Measurements from ENCODE around the gene SEC24C.
"Not testable (repeated sequence)": the region's sequence is repeated elsewhere in the genome, so short reads cannot be mapped to it uniquely, and the experiment has no call there.

The SEC24C gene

DNA sequence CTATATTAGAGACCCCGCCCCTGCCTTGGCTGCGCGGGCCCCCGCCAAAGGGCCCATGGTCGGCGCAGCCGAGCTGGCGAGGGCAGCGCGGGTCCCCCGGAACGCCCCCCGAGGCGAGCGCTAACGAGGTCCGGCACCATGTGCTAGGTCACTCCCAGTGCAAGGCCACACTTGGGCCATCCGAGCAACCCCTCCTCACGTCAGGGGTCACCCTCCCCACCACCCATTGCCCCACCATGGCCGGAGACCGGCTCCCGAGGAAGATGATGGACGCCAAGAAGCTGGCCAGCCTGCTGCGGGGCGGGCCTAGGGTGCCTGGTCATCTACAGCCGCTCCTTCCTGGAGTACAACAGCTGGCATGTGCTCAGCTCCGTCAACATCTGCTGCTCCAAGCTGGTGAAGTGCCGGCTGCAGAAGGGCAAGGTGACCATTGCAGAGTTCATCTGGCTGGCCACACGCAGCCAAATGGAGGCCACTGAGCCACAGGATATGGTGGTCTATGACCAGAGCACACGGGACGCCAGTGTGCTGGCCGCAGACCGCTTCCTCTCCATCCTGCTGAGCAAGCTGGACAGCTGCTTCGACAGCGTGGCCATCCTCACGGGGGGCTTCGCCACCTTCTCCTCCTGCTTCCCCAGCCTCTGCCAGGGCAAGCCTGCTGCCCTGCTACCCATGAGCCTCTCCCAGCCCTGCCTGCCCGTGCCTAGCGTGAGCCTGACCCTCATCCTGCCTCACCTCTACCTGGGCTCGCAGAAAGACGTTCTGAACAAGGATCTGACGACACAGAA, 12.4 kb upstream of the SEC24C start:
- no peak for DNase-seq

DNA sequence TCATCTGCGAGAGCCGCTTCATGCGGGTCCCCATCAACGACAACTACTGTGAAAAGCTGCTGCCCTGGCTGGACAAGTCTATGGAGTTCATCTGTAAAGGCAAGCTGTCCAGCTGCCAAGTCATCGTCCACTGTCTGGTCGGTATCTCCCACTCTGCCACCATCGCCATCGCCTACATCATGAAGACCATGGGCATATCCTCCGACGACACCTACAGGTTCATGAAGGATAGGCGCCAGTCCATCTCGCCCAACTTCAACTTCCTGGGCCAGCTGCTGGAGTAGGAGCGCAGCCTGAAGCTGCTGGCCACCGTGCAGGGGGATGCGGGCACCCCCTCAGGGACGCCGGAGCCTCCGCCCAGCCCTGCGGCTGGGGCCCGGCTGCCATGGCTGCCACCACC, 11.7 kb upstream of the SEC24C start:
- no peak for DNase-seq

DNA sequence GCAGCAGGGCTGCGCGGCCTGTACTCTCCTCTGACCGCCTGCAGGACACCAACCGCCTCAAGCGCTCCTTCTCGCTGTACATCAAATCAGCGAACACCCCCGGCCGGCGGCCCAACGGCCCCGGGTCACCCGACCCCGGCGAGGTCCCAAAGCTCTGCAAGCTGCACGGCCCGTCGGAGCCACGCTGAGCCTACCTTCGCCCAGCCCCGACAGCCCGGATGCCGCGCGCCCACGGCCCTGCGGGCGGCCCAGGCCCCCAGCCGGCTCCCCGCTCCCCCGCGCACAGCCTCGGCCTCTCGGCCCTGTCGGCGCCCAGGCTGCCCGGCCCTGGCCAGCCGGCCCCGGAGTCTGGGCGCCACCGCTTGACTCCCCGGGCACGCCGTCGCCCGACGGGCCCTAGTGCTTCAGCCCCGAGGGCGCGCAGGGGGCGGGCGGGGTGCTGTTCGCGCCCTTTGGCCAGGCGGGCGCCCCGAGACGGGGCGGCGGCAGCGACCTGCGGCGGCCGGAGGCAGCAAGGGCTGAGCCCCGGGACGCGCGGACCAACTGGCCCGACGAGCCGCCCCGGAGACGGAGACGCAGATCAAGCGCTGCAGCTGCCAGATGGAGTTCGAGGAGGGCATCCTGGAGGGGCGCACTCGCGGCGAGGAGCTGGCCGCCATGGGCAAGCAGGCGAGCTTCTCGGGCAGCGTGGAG, 11.1 kb upstream of the SEC24C start:
- no peak for DNase-seq

DNA sequence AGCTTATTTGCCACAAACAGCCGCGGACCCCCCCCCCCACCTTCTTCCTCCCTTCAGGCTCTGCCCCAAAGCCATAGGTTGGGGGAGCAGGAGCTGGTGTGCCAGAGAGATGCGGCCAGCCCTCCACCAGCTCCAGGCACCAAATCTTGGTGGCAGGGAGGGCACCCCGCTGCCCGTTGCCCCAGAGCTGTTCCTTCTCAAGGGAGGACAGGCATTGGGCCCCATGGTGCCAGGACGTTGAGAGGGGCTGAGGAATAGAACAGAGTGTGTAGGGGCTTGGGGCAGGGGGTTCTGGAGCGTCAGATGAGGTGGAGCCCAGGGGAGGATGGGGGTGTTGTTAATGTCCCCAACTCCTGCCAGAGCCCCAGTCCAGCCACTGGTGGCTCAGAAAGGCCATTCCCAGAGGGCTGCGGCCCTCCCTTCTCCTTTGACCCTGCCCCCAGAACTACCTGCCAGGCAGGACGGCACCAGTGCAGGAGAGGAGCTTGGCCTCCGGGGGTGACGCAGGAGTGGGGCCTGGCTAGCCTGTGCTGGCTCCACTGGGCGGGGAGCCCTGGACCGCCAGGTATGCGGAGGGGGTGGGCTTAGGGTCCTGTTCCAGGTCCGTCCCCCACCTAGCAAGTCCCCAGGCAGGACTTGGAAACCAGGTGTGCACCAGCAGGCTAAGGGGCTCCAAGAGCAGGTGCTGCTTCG, 10.0 kb upstream of the SEC24C start:
- DNase-seq = no peak

DNA sequence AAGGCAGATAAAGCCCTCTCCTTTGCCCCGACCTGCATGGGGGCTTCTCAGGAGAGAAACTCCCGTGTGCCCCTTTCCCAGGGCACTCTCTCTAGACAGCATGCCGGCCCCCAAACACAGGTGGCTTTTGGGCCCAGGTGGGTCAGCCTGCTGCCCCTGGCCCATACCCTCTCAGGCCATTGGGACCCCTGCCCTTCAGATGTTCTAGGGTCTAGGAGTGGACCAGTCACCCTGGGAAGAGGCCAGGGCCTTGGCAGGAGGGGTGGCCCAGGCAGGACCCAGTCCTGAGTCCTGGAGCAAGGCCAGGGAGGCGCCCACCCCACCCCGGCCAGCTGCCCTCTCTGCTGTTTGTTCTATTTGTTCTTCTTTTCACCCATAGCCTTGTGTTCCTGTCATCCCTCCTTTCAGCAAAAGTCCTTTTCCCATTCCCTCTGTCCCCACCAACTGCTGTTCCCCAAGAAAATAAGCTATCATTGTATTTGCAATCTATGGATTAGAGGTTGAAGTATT, 9.3 kb upstream of the SEC24C start:
- DNase-seq = no peak

DNA sequence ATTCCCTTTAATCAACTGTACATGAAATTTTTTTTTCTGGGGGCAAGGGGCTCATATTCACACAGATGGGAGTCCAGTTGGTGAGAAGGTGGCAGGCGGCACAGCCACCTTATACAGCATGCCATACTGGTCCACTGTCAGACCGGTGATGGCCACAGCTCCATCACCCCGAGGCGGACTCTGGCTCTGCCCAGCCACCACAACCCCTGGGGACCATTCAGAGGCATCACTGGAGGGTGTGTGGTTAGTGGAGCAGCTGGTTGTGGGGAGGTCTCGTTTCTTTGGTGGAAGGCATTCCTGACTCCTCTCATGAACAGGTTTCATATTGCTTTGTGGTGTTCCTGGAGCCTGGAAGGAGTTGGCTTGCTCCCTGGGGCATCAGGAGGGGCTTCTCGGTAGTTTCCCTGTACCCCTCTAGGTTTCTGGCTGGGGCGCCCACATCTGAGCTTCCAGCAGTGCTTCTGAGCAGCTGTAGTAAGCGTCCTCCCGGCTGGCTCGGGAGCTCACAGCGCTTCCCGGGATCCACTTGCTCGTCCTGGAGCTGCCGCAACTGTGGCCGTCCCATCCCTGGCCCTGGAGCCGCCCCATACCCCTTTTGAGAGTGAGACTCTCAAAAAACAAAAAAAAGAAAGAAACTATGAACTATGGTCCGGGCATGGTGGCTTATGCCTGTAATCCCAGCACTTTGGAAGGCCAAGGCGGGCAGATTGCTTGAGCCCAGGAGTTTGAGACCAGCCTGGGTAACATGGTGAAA, 3.5 kb upstream of the SEC24C start:
- DNase-seq = not testable (repeated sequence)

DNA sequence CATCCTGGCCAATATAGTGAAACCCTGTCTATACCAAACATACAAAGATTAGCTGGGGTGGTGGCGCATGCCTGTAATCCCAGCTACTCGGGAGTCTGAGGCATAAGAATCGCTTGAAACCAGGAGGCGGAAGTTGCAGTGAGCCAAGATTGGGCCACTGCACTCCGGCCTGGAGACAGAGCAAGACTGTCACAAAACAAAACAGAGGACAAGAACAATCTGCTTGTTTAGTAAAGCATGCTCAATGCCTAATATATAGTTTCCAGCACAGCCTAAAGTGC, 1.8 kb upstream of the SEC24C start:
- no peak for DNase-seq

DNA sequence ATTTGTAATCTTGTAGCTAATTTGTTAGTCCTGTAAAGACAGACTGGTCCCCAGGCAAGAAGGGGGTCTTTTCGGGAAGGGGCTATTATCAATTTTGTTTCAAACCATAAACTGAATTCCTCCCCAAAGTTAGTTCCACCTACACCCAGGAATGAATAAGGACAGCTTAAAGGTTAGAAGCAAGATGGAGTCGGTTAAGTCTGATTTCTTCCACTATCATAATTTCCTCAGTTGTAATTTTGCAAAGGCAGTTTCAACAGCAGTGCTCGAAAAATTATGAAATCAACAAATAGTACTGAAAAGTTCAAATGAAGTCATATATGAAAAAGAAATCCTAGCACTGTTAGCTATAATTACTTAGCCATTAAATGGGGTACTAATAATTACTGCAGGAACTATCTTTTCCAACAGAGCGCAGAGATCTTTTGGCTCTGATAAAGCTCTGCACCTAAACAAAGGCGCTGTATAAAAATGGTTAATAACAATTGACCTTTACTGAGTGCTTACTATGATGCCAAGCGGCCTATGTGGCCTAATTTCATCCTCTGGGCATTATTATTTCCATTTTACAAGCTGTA, 756 bp upstream of the SEC24C start:
- no peak for DNase-seq

DNA sequence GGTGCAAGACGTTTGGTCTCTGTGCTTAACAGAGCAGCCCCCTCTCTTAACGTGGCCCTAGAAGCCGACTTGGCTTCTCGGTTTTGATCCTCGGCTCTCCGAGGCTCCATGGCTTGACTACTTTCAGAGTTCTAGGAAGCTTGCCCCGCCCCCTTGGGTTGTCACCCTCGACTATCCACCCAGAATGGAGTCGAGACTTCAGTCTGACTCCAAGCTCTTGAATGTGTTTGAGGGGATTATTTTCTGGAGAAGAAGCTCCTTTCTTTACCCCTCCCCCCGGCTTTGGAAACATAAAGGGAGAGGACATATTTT, 448 bp downstream of the SEC24C start:
- DNase-seq = peak; percentile 30

DNA sequence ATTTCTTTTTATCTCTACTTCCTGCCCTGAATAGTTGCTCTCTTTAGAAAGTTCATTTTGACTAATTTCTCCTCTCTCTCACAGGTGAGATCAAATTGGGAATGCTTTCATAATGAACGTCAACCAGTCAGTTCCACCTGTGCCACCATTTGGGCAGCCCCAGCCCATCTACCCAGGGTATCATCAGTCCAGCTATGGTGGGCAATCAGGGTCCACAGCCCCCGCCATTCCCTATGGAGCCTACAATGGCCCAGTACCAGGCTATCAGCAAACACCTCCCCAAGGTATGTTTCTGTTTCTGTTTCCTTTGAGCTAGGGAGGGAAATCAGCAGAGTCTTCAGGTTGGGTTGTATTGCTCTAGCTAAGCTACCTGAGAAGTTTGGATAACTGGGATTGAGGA, 2.5 kb downstream of the SEC24C start:
- no peak for DNase-seq

DNA sequence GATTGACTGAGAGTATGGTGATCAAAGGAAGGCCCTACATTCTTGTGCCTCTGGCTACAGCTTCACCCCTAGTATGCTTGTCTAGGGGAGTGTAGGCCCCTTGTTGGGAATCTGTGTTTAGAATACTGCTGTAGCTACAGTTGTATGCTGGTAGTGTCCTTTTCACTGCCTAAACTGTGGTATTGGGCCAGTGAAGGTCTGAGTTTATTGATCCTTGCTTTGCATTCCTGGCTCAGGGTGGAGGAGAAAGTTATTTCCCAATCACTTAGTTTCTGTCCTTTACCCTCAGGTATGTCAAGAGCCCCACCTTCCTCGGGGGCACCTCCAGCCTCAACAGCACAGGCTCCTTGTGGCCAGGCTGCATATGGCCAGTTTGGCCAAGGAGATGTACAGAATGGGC, 6.6 kb downstream of the SEC24C start:
- DNase-seq = no peak

DNA sequence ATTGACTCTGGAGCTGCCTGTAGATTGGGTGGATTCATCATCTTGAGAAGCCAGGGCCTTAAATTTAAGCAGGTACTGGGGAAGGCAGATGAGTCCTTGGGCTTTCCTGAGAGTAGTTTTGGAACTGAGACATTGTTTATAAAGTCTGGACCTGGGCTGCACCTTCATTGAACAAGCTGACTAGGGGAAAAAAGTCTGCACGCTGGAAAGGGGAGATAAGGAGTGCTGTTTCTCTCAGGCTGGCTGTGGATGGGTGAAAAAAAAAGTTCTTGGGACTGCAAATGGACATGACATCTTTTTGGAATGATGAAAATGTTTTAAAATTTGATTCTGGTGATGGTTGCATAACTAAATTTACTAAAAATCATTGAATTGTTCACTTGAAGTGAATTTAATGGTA, 12.0 kb downstream of the SEC24C start:
- no peak for DNase-seq

DNA sequence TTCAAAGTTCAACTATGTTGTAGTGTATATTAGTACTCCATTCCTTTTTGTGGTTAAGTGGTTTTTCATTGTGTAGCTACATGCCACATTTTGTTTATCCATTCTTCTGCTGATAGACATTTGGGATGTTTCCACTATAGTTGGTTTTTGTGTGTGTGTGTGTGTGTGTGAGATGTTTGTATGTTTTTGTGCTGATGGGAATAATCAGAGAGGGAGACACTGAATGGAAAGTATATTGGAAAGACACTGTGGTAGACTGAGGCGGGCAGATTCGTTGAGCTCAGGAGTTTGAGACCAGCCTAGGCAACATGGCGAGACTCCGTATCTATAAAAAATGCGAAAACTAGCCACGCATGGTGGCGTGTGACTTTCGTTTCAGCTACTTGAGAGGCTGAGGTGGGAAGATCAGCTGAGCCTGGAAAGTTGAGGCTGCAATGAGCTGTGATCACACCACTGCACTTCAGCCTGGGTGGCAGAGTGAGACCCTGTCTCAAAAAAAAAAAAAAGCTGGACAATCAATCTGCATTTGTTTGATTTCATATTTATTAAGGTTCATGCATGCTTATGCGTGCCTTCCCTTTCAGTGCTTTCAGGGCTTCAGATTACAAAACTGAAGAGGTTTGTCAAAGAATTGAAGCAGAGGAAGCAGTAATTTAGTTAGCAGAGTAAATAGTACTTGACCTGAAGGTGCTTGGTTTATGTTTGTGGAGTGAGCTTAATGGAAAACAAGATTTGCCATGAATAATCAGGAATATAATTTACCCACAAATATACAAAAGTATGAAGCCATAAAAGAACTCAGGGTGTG, 14.7 kb downstream of the SEC24C start:
- DNase-seq = no peak

DNA sequence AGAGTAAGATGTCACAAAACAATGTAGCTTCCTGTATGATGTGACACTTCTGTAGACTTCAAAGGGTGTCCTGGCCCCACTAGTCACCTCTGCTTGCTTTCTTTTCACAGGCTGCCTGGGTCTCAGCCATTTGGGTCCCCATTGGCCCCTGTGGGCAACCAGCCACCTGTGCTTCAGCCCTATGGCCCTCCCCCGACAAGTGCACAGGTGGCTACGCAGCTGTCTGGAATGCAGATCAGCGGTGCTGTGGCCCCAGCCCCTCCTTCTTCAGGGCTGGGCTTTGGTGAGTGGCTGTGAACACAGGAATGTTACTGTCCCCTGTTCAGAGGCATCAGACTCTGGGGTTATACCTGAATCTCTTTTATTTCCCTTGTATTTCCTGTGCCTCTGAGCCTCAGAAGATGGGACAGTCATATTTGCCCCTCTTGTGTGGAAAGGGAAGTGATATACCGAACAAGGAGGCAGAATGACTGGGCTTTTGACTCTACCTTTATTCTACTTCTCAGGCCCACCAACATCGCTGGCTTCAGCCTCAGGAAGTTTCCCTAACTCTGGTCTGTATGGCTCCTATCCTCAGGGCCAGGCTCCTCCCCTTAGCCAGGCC, 15.4 kb downstream of the SEC24C start:
- no peak for DNase-seq

DNA sequence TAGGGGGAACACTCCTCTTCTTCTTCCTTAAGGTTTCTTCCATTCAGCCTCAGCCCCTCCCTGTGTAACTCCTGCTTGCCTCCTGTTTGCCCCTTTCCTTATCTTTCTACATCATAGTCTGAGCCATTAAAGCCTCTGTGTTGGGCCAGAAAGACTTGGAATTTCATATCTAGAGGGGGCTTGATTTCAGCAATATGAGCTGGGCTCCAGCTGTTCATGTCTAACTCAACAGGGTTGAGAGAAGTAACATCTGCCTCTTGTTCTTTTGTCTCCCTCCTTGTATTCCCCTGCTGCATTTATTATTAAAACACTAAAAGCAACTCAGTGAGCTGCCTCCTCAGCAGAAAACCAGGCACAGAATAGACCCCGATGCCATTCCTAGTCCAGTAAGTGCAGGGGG, 17.6 kb downstream of the SEC24C start:
- no peak for DNase-seq

DNA sequence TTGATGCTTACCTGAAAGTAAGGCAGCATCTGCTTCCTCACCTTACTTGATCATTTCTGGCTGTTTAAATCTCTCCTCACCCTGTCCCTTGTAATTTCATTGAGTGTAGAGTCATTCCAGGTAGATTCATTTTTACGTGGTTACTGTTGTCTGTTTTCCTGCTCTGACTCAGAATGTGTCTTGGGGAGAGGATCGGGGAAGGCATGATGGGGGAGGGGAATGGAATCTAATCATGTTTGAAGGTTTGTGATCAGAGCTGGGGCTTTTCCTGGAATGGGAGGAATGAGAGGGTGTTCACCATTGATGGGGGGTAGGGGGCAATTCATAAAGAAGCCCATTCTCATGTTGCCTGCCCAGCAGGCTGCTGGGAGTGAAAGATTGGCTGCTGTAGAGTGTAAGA, 18.7 kb downstream of the SEC24C start:
- DNase-seq = no peak

DNA sequence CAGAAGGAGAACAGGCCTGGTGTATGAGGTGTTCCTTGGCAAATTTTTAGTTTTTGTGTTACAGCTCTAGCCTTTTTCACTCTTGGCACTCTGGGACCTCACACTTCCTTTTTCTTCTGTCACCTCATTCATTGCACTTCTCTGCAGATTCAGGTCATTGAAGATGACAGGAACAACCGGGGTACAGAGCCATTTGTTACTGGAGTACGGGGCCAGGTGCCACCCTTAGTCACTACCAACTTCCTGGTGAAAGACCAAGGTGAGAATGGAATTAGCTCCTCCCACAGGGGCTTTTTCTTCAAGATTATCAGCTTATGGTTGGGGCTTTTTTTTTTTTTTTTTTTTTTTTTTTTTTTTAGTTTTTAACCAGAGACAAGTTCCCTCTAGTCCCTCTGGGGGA, 19.2 kb downstream of the SEC24C start:
- DNase-seq = no peak

DNA sequence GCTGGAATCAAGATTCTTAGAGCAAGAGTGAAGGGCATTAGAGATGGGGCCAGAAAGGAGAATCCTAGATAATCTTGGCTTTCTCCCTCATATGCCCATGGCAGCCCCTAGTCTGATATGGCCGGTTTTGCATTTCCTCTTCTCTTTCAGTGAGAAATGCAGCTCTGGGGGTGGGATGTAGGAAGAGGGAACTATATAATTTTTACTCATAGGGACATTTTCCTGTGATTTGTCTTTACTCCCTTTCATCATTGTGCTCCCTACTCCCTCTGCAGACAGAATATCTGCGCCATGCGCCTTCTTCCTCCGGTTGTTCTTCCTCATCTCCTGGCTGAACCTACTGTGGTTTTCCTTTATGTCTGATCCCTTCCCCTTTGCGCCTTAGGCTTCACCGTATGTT, 20.9 kb downstream of the SEC24C start:
- DNase-seq = no peak

DNA sequence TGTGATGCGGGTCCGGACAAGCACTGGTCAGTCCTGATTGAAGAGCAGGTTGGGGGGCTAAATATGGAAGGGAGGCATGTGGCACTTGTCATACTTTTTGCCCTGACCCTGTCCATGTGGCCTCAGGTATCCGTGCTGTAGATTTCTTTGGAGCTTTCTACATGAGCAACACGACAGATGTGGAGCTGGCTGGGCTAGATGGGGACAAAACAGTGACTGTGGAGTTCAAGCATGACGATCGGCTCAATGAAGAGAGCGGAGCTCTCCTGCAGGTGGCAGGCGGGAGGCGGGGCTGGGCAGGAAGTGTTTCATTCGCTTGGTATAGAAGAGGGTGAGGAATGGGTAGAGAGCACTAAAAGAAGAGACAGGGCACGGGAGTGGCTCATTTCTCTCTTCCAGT, 24.7 kb downstream of the SEC24C start:
- DNase-seq = no peak

DNA sequence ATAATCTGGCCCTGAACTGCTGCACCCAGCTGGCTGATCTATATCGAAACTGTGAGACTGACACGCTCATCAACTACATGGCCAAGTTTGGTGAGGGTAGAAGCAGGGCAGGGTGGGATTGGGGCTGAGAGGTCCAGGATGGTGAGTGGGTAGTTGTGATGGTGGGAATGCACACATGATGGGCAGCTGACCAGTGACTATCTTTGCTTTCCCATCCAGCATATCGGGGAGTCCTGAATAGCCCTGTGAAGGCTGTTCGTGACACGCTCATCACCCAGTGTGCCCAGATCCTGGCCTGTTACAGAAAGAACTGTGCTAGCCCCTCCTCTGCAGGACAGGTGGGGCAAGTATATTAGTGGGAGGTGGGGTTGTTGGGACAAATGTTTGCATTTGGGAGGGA, 25.2 kb downstream of the SEC24C start:
- DNase-seq = no peak

DNA sequence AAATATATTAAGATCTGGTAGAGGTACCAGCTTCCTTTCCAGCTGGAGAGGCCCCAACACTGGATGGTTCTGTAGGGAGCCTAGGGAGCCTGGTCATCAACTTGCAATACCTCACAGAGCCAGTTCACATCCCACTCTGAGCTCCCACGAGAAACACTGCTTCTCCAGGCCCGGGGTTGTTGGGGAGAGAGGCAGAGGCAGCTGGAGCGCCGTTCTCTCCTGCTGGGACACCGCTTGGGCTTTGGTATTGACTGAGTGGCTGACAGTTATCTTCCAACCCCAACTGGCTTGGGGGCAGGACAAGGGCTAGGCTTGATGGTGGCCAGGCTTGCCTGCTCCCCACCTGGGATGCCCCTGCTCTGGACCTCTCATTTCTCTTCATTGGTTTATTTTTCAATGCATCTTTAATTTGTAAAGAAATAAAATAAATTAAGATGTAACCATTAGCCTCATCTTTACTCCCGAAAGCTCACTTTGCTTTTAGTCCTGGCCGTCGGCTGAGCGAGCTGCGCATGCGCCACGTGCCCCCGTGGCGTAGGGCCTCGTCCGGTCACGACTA, 27.6 kb downstream of the SEC24C start:
- no peak for DNase-seq
